Body of pancreas (tissue), 4 donors: ENCODE measurements around the gene PNMA6E. TPM values are rescaled to one million over a fixed set of nuclear protein-coding genes. Genes with fewer than 3 reads are reported as not detected.

Source experiments
- ATAC-seq: fragments of 150-250 bp; one replicate; pipeline ENCODE4 v1.9.1; 2016
- DNase-seq, 4 donors: peaks; one replicate each; pipeline ENCODE4 v3.0.0-alpha.2; 2019
- H3K27ac ChIP-seq, 4 donors: fragments of 200-600 bp; sonication (generic); 1 replicate in 3 of 4; 2 replicates in 1 of 4; pipeline versions ENCODE4 v1.5.1 to v1.6.1; 2016 to 2019; ENCODE audit warnings: mild to moderate bottlenecking in 1 of 4, mixed read lengths in 1 of 4, moderate library complexity in 1 of 4
- H3K27me3 ChIP-seq, 2 donors: fragments of 200-600 bp; sonication (generic); one replicate each; pipeline ENCODE4 v1.6.0; 2016; ENCODE audit warnings: mild to moderate bottlenecking in 1 of 2
- H3K36me3 ChIP-seq, 2 donors: fragments of 200-600 bp; sonication (generic); replicated peaks in 1 of 2; 2 replicates each; pipeline ENCODE4 v1.5.1; 2016; ENCODE audit warnings: low read depth in 2 of 2; ENCODE audit not compliant: insufficient read depth in 1 of 2
- H3K4me1 ChIP-seq: fragments of 200-600 bp; sonication (generic); one replicate; pipeline ENCODE4 v1.6.0; 2016
- H3K4me3 ChIP-seq, 2 donors: fragments of 200-600 bp; sonication (generic); 1 replicate in 1 of 2; 2 replicates in 1 of 2; pipeline ENCODE4 v1.5.1; 2016 to 2019
- H3K9me3 ChIP-seq, 3 donors: fragments of 200-600 bp; sonication (generic); 1 replicate in 2 of 3; 2 replicates in 1 of 3; pipeline ENCODE4 v1.5.1; 2016
- POLR2A ChIP-seq, 3 donors: fragments of 450-650 bp; IDR thresholded peaks; one replicate each; pipeline ENCODE4 v1.6.1; 2016; ENCODE audit warnings: antibody characterized with exemption in 3 of 3, mild to moderate bottlenecking in 2 of 3
- WGBS, 2 donors: methylation state at CpG; one replicate each; pipeline ENCODE4 v1.1.5; 2017; 5-methylcytosine and 5-hydroxymethylcytosine counted together
- intact Hi-C: fragments of 100-400 bp; cut with DNase I; formaldehyde crosslinking; loops from one replicate; pipeline ENCODE4 v1.15.1; 2023
- total RNA-seq, 2 donors: library from RNA; depleted of rRNA; stranded (reverse); fragments of >200 nt; gene quantifications; one replicate each; pipeline ENCODE4 v1.1.0, GENCODE V29; 2016
- TF ChIP-seq, protein P1 (sequence below), 7 experiments: fragments of 450-650 bp in 4 of 7; fragments of 200-600 bp in 3 of 7; sonication (generic) in 3 of 7; IDR thresholded peaks; one replicate each; pipeline ENCODE4 v1.5.1; 2016 to 2019; ENCODE audit warnings: antibody characterized with exemption in 7 of 7

Gene PNMA6E
- total RNA-seq, 2 donors from 2014 or later: not detected

DNA sequence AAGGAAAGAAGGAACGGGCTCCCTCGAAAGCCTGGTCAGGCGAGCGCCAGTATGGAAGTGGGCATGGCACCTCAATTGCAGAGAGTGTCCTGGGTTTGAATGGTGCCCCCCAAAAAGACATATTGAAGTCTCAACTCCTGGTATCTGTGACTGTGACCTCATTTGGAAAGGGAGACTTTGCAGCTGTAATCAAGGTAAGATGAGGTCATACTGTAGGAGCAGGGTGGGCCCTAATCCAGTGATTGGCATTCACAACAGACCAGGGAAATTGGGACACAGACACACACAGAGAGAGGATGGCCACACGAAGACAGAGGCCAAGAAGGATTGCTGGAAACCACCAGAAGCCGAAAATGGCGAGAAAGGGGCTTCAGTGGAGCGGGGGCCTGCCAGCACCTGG lies 16.5 kb upstream of the PNMA6E start:
- no peak for DNase-seq
- ATAC-seq: no peak
- no peaks in the 10 kb centered on the region for H3K9me3 ChIP-seq
- no peak overlapping the region for H3K4me3 ChIP-seq
- intact Hi-C loops: no loop called here
- 75 to 90% methylated on average over 4 to 5 of the region's 8 CpGs for WGBS, 2 donors
- no peak overlapping the region for H3K27ac ChIP-seq
- H3K36me3 ChIP-seq: no peaks in the 10 kb centered on the region
- no peaks in the 10 kb centered on the region for H3K27me3 ChIP-seq
- TF ChIP-seq, protein P1, sequence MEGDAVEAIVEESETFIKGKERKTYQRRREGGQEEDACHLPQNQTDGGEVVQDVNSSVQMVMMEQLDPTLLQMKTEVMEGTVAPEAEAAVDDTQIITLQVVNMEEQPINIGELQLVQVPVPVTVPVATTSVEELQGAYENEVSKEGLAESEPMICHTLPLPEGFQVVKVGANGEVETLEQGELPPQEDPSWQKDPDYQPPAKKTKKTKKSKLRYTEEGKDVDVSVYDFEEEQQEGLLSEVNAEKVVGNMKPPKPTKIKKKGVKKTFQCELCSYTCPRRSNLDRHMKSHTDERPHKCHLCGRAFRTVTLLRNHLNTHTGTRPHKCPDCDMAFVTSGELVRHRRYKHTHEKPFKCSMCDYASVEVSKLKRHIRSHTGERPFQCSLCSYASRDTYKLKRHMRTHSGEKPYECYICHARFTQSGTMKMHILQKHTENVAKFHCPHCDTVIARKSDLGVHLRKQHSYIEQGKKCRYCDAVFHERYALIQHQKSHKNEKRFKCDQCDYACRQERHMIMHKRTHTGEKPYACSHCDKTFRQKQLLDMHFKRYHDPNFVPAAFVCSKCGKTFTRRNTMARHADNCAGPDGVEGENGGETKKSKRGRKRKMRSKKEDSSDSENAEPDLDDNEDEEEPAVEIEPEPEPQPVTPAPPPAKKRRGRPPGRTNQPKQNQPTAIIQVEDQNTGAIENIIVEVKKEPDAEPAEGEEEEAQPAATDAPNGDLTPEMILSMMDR (IDR thresholded peaks at IDR 0.05): no peak
- no peak for TF ChIP-seq POLR2A (IDR thresholded peaks at IDR 0.05)
- H3K4me1 ChIP-seq: no peaks in the 10 kb centered on the region

DNA sequence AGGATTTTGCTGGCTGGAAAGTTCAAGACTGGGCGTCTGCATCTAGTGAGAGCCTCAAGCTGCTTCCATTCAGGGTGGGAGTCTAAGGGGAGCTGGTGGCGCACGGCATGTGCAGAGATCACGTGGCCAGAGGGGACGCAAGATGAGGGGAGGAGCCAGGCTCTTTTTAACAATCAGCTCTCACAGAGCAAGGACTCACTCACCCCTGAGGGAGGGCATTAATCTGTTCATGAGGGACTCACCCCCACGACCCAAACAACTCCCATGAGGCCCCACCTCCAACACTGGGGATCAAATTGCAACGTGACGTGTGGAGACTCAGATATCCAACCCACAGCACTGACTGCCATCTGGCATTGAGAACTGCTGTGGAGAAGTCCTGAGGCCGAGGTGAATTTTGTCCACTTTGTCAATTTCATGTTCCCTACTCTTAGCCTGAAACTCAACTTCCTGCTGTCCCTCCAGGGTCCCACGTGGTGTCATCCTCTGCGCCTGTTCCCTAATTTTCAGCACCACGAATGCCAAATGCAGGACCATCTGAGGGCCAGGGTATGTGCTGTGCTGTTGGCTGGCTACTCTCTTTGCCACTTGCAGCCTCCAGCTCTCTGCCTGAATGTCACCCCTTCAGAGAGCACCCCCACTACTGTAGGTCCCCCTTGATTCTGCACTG lies 15.8 kb upstream of the PNMA6E start:
- DNase-seq (no peak), ATAC-seq (no peak)
- Histone ChIP-seq H3K4me3 (no peak overlapping the region), H3K36me3 (no peaks in the 10 kb centered on the region), H3K27ac (no peak overlapping the region), H3K27me3 (no peaks in the 10 kb centered on the region), H3K9me3 (no peaks in the 10 kb centered on the region), H3K4me1 (peaks cover 2% of the 10 kb centered on the region)
- WGBS, 2 donors: 53 to 60% methylated on average over 8 to 12 of the region's 12 CpGs
- intact Hi-C loops: no loop called here
- TF ChIP-seq, protein P1 (IDR thresholded peaks at IDR 0.05): no peak
- no peak for TF ChIP-seq POLR2A (IDR thresholded peaks at IDR 0.05)

DNA sequence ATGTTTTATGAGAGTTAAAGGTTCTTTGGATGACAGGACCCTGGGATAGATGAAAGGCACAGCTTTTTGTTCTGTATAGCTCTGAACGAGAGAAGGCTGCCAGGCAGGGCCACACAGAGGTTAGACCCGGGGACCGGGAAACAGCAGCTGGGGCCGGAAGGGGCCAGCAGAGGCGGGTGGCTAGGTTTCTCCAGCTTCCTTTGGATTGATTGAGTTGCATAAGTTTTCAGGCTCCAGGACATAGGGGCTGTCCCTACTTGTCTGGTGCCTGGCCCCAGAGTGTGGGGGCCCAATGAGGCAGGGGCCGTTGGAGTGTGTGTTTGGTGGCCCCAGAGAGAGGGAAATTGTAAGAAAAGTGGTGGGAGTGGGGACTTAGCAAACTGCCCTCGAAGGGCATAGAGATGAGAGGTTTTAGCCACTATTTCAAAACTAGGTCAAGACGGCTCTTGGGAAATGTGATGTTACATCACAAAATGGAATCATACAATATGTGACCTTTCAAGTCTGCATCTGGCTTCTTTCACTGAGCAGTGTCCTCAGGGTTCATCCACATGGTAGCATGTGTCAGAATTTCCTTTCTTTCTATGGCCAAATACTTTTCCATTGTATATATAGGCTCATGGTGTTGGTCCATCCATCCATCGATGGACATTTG lies 13.8 kb upstream of the PNMA6E start:
- Histone ChIP-seq H3K36me3 (no peaks in the 10 kb centered on the region), H3K4me3 (no peak overlapping the region), H3K27ac (no peak overlapping the region), H3K27me3 (no peaks in the 10 kb centered on the region), H3K9me3 (no peaks in the 10 kb centered on the region), H3K4me1 (peaks cover 8% of the 10 kb centered on the region)
- 64 to 67% methylated on average over 4 to 9 of the region's 9 CpGs for WGBS, 2 donors
- TF ChIP-seq, protein P1 (IDR thresholded peaks at IDR 0.05): no peak
- no peak for TF ChIP-seq POLR2A (IDR thresholded peaks at IDR 0.05)
- ATAC-seq (peak; percentile 41), DNase-seq (no peak)
- intact Hi-C loops: no loop called here

DNA sequence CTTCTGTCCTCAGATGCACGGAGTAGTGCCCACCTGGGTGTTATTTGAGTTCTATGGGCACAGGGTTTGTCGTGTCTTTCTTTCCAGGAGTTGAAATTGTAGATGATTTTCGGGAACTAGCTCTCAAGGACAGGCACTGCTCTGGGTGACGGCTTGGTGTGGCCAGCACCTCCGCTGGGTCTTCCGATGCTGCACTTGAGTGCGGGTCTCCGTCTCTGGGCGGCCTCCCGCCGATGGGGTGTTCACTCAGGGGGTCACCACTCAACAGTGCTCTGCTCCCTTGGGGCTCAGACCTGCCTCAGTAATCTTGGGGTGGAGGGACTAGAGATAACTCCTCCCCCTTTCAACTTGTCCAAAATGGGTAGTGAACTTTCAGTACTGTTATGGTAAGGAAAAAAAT lies 12.6 kb upstream of the PNMA6E start:
- H3K4me3 ChIP-seq: no peak overlapping the region
- no peak overlapping the region for H3K27ac ChIP-seq
- ATAC-seq (no peak), DNase-seq (no peak)
- no peaks in the 10 kb centered on the region for H3K9me3 ChIP-seq
- 92% methylated on average over 11 of the region's 11 CpGs; no CpG with 5 or more reads in 1 of the 2 donors for WGBS, 2 donors
- TF ChIP-seq POLR2A (IDR thresholded peaks at IDR 0.05): no peak
- TF ChIP-seq, protein P1 (IDR thresholded peaks at IDR 0.05): no peak
- H3K27me3 ChIP-seq: no peaks in the 10 kb centered on the region
- intact Hi-C loops: no loop called here
- H3K36me3 ChIP-seq: no peaks in the 10 kb centered on the region
- peaks cover 8% of the 10 kb centered on the region for H3K4me1 ChIP-seq
